ENCODE measurements around the gene SMIM36.
"Not testable (repeated sequence)": the region's sequence is repeated elsewhere in the genome, so short reads cannot be mapped to it uniquely, and the experiment has no call there.

The SMIM36 gene

GRCh38 chr17:55413825-55414489 lies 97.3 kb downstream of the SMIM36 start:
- no peak for DNase-seq (ENCODE audit: low read depth)

GRCh38 chr17:55411463-55411855 lies 99.8 kb downstream of the SMIM36 start:
- no peak for DNase-seq (ENCODE audit: low read depth)

- DNase-seq (ENCODE audit: low read depth): no peak
Observed at GRCh38 chr17:55410722-55411462, 100.4 kb downstream of the SMIM36 start.

- DNase-seq (ENCODE audit: low read depth): no peak
Observed at GRCh38 chr17:55409030-55409800, 102.0 kb downstream of the SMIM36 start.

- no peak for DNase-seq (ENCODE audit: low read depth)
Observed at GRCh38 chr17:55407641-55408566, 103.3 kb downstream of the SMIM36 start.

GRCh38 chr17:55405600-55405999 lies 105.7 kb downstream of the SMIM36 start:
- no peak for DNase-seq (ENCODE audit: low read depth)

- not testable (repeated sequence) for DNase-seq (ENCODE audit: low read depth)
Observed at GRCh38 chr17:55404197-55404596, 107.1 kb downstream of the SMIM36 start.

- DNase-seq (ENCODE audit: low read depth): no peak
Observed at GRCh38 chr17:55402374-55402773, 108.9 kb downstream of the SMIM36 start.

All from stimulated activated CD8-positive, alpha-beta memory T cell treated with anti-CD3 and anti-CD28 coated beads, Interleukin-12 subunit alpha, Interleukin-12 subunit beta, amount 100 ng/mL, for 1 hour (primary cell).